GM12892 (cell line): ENCODE measurements around the gene TPBGL.

ENCODE experiments used
- POLR2A ChIP-seq: IDR thresholded peaks from 2 replicates; pipeline ENCODE4 v1.6.1; 2011; ENCODE audit warnings: low read depth, low read length, control low read depth
- POLR2AphosphoS5 ChIP-seq: IDR thresholded peaks from 2 replicates; pipeline ENCODE4 v1.6.1; 2011; ENCODE audit warnings: low read depth, low read length, control low read depth
- TAF1 ChIP-seq: IDR thresholded peaks from 2 replicates; pipeline ENCODE4 v1.6.1; 2011; ENCODE audit warnings: low read depth, mild to moderate bottlenecking, control low read depth, low read length, borderline replicate concordance

- TF ChIP-seq POLR2A (no peak), POLR2AphosphoS5 (no peak), TAF1 (no peak)
Measured at GRCh38 chr11:75272391-75272790, 31.8 kb downstream of the TPBGL start.
